ENCODE results near the gene CHPF.

The CHPF gene

GRCh38 chr2:219493086-219493485 is 50.5 kb downstream of the CHPF start:
- no peak for DNase-seq

DNA sequence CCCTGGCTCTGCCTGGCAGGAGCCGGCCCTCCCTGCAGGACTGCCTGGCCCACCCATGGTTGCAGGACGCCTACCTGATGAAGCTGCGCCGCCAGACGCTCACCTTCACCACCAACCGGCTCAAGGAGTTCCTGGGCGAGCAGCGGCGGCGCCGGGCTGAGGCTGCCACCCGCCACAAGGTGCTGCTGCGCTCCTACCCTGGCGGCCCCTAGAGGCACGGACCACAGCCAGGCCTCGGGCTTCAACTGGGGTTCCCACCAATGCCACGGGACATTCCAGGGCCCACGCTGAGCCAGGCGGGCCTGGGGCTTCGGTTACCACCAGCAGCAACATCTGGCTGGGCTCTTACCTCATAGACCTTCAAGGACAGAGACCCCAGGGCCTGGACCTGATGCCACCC is 51.0 kb downstream of the CHPF start:
- DNase-seq: no peak

DNA sequence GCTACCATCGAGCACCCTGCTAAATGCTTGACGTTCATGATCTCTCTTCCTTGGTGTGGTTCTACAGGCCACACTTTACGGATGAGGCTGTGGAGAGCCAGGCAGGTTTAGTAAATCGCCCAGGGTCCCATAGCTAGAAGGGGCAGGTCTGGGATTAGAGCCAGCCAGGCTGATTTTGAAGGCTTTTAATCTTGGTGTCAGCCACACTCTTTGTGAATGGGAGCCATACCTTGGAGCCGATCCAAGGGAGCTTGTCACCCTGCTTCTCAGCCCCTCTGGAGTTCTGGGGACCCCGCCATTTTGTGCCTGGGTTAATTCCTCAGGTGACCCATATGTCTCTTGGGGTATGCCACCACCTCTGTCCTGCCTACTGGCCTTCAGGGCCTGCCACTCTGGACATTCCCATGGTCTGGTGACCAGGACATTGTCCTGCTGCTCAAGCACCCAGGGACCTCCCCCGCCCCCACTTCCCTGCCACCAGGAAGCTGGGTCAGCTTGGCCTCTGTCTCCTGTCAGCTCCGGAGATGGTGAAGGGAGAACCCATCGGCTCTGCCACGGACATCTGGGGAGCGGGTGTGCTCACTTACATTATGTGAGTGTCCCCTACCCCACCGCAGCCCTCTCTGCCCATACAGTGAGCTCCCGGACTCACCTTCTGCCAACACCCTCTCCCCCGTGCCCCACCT is 52.2 kb downstream of the CHPF start:
- no peak for DNase-seq

DNA sequence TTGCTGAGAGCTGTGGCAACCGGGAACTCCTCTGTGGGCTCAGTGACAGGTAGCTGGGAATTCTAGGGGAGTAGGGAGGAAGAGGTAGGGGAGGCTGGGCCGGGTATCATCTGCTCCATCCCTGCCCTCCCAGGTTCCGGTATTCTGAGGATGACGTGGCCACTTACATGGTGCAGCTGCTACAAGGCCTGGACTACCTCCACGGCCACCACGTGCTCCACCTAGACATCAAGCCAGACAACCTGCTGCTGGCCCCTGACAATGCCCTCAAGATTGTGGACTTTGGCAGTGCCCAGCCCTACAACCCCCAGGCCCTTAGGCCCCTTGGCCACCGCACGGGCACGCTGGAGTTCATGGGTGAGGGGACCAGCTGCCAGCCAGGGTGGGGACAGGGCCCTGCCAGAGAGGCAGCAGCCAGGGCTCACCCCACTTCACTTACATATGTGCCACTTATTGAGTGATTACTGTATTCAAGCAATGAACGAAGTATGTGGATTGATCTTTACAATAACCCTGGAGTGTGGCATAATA is 52.9 kb downstream of the CHPF start:
- DNase-seq: no peak

DNA sequence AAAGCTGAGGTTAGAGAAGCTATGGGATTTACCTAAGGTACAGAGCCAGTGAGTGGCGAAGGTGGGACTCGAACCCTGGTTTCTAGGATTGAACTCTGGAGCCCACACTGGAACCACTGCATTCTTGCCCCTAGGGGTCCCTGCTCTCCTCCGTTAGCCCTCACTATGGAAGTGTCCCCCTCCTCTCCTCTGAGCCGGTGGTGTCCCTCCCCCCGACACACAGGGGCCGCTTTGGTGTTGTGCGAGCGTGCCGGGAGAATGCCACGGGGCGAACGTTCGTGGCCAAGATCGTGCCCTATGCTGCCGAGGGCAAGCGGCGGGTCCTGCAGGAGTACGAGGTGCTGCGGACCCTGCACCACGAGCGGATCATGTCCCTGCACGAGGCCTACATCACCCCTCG is 53.4 kb downstream of the CHPF start:
- no peak for DNase-seq

DNA sequence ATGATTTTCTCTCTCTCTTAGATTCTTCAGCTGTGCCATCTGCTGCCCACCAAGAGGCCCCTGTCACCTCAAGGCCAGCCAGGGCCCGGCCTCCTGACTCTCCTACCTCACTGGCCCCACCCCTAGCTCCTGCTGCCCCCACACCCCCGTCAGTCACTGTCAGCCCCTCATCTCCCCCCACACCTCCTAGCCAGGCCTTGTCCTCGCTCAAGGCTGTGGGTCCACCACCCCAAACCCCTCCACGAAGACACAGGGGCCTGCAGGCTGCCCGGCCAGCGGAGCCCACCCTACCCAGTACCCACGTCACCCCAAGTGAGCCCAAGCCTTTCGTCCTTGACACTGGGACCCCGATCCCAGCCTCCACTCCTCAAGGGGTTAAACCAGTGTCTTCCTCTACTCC is 54.3 kb downstream of the CHPF start:
- DNase-seq: no peak
